HAP-1 (cell line): ENCODE results near the gene MAN1C1.

Experiments used
- DNase-seq, 2 experiments: peaks; one replicate each; pipeline ENCODE4 v3.0.0-alpha.2; 2016 to 2020; ENCODE audit warnings: low spot score in 2 of 2
- H3K27me3 ChIP-seq: fragments of 250-450 bp; sonication (Bioruptor Pico); 2 replicates; pipeline ENCODE4 v1.5.1; 2020; ENCODE audit warnings: low read depth, mild to moderate bottlenecking, moderate library complexity
- H3K36me3 ChIP-seq: fragments of 250-450 bp; sonication (Bioruptor Pico); replicated peaks from 2 replicates; pipeline ENCODE4 v1.5.1; 2020; ENCODE audit warnings: mild to moderate bottlenecking
- H3K4me1 ChIP-seq: fragments of 250-450 bp; sonication (Bioruptor Pico); 2 replicates; pipeline ENCODE4 v1.5.1; 2020; ENCODE audit warnings: mild to moderate bottlenecking
- H3K4me3 ChIP-seq: fragments of 250-450 bp; sonication (Bioruptor Pico); 2 replicates; pipeline ENCODE4 v1.5.1; 2020; ENCODE audit warnings: mild to moderate bottlenecking, moderate library complexity
- H3K9me3 ChIP-seq: fragments of 250-450 bp; sonication (Bioruptor Pico); 2 replicates; pipeline ENCODE4 v1.5.1; 2020; ENCODE audit warnings: mild to moderate bottlenecking, moderate library complexity
- in situ Hi-C: fragments of 300-500 bp; cut with MboI; formaldehyde crosslinking; loops from 3 replicates; pipeline ENCODE4 v1.14.3; 2020; ENCODE audit warnings: low sequenced_read_pairs, inconsistent platforms, mixed read lengths

The MAN1C1 gene

DNA sequence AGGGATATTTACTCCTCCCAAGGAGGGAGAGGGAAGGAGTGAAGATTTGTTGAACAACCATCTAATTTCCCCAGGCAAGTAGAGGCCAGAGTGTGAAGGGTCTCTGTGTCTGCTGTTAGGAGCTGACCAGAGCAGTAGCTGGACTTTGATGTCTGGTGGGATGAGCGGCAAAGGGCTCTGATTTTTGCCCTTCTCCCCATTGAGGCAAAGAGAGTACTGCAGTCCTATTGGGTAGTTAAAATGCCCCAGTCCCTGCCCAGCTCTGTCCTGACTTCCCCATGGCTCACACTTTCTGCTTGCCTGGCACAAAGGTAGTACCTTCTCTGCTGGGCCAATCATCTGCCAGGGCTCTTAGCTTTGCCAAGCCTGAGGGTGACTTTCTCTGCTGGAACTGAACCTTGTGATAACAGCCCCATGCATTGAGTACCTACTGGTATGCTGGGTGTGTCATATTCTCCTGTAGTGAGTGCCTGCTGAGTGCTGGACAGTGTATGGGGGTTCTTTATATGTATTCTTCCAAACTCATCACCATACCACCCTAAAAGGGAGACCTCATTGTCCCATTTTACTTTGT lies 119.5 kb downstream of the MAN1C1 start:
- H3K4me3 ChIP-seq = no peak overlapping the region
- H3K27me3 ChIP-seq = no peaks in the 10 kb centered on the region
- H3K36me3 ChIP-seq = no peaks in the 10 kb centered on the region
- in situ Hi-C loops = no loop called here
- no peak for DNase-seq
- no peaks in the 10 kb centered on the region for H3K4me1 ChIP-seq
- no peaks in the 10 kb centered on the region for H3K9me3 ChIP-seq

DNA sequence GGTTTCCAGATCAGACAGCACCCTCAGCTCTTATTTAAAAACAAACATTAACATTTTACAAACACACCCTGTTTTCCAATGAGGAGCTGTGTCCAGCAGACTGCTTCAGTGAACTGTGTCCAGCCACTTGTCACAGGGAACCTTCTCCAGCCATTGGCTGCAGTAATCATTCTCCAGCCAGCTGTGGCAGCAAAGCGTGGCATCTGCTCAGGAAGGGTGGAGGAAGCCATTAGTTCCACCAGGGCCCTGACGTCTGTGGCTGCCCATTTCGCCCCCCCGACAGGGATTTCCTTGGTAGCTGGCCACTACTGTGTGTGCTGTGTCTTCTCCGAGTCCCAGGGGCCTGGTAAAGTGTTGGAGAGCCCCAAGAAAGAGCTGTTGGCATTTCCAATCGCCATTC lies 120.5 kb downstream of the MAN1C1 start:
- Histone ChIP-seq H3K4me1 (no peaks in the 10 kb centered on the region), H3K9me3 (no peaks in the 10 kb centered on the region), H3K27me3 (no peaks in the 10 kb centered on the region), H3K36me3 (no peaks in the 10 kb centered on the region), H3K4me3 (no peak overlapping the region)
- no peak for DNase-seq
- in situ Hi-C loops = no loop called here

DNA sequence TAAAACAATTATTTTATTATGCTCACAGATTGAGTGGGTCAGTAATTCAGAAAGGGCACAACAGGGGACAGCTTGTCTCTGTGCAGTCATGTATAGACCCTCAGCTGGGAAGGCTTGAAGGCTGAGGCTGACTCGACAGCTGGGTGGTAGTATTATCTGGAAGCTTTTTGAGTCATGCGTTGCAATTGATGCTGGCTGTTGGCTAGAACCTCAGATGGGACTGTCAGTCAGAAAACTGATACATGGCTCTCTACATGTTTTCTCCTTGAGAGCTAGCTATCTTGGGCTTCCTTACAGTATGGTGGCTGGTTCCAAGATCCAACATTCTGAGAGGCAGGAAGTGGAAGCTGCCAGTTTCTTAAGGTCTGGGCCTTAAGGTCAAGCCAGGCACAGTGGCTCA lies 121.9 kb downstream of the MAN1C1 start:
- Histone ChIP-seq H3K36me3 (no peaks in the 10 kb centered on the region), H3K9me3 (no peaks in the 10 kb centered on the region), H3K27me3 (no peaks in the 10 kb centered on the region), H3K4me3 (no peak overlapping the region), H3K4me1 (no peaks in the 10 kb centered on the region)
- DNase-seq = no peak
- in situ Hi-C loops = no loop called here

DNA sequence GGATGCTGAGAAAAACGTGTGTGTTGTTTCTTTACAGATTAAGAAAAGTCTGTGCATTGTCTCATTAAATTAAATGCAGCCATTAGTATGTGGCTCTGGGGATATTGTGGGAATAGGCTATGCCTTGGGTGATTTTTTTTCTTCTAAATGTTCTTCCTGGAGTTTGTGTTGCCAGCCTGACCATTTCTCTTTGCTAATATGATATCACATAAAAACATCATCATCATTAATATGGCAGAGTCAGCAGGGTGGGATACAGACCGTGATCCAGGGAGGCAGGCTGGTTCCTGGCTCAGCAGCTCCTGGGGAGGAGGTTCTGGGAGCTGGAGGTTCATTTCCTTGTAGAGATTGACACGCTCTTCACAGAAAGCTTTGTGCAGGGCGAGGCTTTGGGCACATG lies 122.8 kb downstream of the MAN1C1 start:
- Histone ChIP-seq H3K9me3 (no peaks in the 10 kb centered on the region), H3K4me1 (no peaks in the 10 kb centered on the region), H3K27me3 (no peaks in the 10 kb centered on the region), H3K36me3 (no peaks in the 10 kb centered on the region), H3K4me3 (no peak overlapping the region)
- in situ Hi-C loops = no loop called here
- no peak for DNase-seq

DNA sequence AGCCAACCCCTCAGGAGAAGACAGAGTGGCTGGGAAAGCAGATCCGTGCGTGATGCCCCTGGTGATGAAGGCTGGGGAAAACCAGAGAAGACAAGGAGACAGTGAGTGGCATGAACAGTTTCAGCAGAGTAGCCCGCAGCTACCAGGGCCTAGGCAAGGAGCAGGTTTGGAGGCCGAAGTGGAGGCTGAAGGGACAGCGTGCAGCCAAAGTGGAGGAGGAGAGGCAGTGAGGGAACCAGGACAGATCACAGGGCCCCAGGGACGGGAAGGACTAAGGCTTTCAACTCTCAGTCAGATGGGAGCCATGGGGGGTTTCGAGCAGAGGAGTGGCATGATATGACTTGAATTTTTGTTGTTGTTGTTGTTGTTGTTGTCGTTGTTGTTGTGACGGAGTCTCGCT lies 123.5 kb downstream of the MAN1C1 start:
- no peak for DNase-seq
- no peaks in the 10 kb centered on the region for H3K36me3 ChIP-seq
- in situ Hi-C loops = no loop called here
- no peaks in the 10 kb centered on the region for H3K27me3 ChIP-seq
- no peaks in the 10 kb centered on the region for H3K4me1 ChIP-seq
- no peak overlapping the region for H3K4me3 ChIP-seq
- no peaks in the 10 kb centered on the region for H3K9me3 ChIP-seq

DNA sequence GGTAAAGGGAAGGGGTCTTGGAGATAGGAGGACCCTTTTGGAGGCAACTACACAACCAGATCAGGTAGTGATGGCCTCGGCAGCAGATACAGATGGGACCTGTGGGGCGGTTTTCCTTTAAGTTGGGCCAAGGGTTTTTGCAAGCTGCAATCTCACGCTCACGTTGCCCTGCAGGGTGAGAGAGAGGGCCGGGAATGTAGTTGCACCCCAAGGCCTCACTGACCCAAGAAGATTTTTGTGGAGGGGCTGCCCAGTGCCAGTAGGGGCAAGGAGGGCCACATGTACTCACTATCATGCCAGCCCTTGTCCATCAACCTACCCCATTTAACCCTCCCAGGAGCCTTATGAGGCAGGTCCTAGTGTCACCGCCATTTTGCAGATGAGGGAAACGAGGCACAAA lies 125.7 kb downstream of the MAN1C1 start:
- Histone ChIP-seq H3K4me3 (no peak overlapping the region), H3K9me3 (no peaks in the 10 kb centered on the region), H3K27me3 (no peaks in the 10 kb centered on the region), H3K36me3 (no peaks in the 10 kb centered on the region), H3K4me1 (no peaks in the 10 kb centered on the region)
- in situ Hi-C loops = no loop called here
- DNase-seq = no peak

DNA sequence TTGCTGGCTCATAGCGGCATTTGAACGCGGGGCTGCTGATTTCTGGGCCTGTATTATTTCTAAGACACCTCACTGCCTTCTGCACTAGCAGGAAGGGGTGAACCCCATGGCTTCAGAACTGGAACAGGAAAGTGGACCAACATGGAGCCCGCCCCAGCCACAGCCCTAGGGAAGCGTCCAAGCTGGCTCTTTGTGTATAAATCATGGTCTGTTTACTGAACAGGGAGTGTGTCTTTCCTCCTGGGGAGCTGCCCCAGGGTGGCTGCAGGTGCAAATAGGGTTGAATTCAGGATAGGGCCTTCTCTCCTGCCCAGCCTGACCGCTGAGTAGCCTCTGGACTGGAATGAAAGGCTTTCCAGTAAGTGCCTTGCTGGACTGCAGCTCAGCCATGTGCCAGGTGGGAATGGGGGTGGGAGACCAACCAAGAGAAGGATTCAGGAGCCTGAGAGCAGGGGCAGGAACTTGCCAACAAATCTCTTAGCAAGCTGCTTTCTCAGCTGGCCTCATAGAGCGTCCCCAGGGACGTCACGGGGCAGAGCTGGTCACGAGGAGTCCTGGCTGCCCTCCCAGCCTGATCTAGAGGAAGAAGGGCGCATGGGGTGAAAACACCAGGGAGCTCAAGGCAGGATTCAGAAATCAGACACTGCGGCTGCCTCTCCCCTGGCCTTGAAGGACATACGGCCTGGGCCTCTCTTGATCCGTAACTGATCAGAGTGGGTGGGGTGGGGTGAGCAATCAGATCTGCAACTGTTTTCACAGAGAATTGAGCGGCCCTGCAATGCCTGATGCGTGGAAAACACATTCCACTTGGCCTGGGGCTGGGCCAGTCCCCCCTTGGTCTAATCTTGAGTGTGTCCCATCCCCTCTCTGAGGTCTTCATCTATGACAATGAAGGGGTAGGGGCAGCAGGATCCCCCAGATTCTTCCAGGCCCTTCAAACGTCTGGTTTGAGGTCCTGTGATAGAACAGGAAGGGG lies 126.9 kb downstream of the MAN1C1 start:
- no peaks in the 10 kb centered on the region for H3K4me1 ChIP-seq
- in situ Hi-C loops = no loop called here
- no peaks in the 10 kb centered on the region for H3K36me3 ChIP-seq
- no peak for DNase-seq
- no peak overlapping the region for H3K4me3 ChIP-seq
- H3K27me3 ChIP-seq = no peaks in the 10 kb centered on the region
- H3K9me3 ChIP-seq = no peaks in the 10 kb centered on the region

DNA sequence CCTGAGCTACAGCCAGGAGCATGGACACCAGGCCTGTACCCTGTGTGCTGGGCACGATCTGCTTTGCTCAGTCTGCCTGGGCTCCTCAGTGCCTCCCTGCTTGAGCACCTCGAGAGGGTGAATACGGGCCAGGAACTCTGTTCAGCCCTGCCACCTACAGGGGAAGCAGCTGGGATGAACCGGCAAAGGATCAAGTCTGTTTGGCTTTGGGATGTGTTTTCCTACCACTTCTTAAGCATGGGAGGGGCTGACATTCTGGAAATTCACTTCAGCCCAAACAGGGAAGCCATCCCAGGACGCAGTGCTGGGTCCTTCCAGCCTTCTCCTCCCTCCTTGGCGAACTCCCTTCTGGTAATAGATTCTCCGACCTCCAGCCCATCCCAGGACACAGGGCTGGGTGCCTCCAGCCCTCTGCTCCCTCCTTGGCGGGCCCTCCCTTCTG lies 127.6 kb downstream of the MAN1C1 start:
- no peak overlapping the region for H3K4me3 ChIP-seq
- H3K4me1 ChIP-seq = no peaks in the 10 kb centered on the region
- no peaks in the 10 kb centered on the region for H3K27me3 ChIP-seq
- H3K36me3 ChIP-seq = no peaks in the 10 kb centered on the region
- no peak for DNase-seq
- no peaks in the 10 kb centered on the region for H3K9me3 ChIP-seq
- in situ Hi-C loops = no loop called here

DNA sequence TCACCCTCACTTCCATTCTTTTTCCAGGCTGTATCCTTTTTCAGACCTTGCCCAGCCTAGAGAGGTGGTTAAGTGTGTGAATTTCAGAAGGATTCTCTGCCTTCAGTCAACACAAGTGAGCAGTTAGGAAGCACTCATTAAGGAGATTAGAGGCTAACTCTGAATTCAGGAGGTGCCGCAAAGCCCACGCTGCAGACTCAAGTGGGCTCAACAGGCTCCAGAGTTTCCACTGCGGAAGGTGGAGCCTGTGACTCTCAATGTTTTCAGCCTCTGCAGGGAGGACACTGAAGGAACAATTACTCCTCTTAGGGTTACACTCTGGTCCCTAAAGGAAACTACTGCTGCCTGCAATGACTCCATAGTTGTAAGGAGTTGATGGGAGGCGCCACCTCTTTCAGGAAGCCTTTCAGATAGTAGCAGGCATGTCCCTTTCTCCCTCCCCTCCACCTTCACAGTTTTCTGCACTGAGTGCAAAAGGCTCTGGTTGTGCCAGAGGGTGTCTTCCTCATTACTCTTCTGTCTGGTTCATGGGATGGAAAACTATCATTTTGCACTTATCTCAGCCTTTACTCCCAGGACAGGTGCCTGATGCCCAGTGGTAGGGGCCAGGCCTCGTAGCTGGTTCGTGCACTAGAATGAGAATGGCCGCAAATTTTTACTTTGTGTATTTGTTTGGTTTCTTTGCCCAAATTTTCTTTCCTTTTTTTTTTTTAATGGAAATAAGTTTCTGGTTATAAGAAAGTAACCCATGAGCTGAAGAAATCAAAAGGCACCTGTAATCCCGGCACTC lies 128.2 kb downstream of the MAN1C1 start:
- no peak for DNase-seq
- no peaks in the 10 kb centered on the region for H3K4me1 ChIP-seq
- H3K9me3 ChIP-seq = no peaks in the 10 kb centered on the region
- H3K36me3 ChIP-seq = no peaks in the 10 kb centered on the region
- H3K27me3 ChIP-seq = no peaks in the 10 kb centered on the region
- in situ Hi-C loops = no loop called here
- no peak overlapping the region for H3K4me3 ChIP-seq

DNA sequence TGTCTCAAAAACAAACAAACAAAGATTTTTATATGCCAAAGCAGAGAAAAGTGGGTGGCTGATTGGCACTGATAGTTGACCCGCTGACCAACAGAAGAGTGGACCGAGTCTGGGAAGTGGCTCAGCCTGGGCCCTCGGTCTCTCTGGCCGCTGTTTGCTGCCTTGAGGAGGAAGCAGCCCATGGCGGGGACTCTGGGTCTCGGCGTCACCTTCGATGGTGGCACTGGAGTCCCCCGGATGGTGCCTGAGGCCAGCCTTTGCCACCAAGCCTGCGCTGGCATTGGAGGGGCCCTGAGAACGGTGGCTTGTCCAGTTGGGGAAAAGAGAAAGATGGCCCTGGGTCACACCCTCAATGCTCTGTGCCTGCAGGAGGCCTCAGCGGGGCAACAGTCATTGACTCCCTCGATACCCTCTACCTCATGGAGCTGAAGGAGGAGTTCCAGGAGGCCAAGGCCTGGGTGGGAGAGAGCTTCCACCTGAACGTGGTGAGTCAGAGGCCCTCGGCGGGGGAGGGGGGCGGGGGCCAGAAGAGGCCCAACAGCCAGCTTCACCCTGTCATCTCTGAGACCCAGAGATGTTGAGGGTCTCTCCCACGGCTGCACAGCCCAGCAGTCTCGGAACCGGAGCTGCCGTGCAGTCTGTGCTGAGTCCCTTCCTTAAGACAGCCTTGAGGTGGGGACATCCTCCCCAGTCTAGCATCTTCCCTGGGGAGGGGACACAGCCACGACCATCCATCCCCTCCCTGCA lies 129.9 kb downstream of the MAN1C1 start:
- Histone ChIP-seq H3K4me3 (no peak overlapping the region), H3K4me1 (no peaks in the 10 kb centered on the region), H3K36me3 (no peaks in the 10 kb centered on the region), H3K9me3 (no peaks in the 10 kb centered on the region), H3K27me3 (no peaks in the 10 kb centered on the region)
- DNase-seq = no peak
- in situ Hi-C loops = no loop called here

DNA sequence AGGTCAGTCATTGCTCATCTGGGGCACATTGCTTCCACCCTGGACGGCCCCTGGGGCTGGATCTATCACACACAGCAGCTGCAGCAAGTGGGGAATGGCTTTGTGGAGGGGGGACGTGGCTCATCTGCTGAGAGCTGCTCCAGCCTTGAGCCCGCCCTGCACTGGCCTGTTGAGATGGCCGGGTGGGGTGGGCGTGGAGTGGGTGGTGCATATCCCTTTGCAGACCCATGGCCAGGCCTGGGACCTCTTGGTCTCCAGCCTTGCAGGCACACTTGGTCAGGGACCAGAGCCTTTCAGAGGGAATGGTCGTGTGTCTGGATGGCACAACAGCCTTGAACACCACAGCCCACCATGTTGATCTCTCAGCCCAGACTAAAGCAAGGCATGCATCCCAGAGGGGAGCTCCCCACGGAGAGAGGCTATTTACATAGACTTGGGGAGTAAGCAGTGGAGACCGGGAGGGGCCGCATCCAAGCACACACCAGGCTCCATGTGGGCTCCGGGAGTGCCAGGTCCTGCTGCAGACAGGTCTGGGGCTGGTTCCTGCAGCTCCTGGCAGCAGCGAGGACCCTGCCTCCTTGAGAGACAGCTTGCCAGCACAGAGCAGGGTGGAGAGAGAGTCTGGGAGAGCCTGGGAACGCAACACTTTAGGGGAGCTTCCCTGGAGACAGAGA lies 130.6 kb downstream of the MAN1C1 start:
- in situ Hi-C loops = no loop called here
- H3K27me3 ChIP-seq = no peaks in the 10 kb centered on the region
- no peak overlapping the region for H3K4me3 ChIP-seq
- DNase-seq = no peak
- no peaks in the 10 kb centered on the region for H3K36me3 ChIP-seq
- H3K4me1 ChIP-seq = no peaks in the 10 kb centered on the region
- no peaks in the 10 kb centered on the region for H3K9me3 ChIP-seq

DNA sequence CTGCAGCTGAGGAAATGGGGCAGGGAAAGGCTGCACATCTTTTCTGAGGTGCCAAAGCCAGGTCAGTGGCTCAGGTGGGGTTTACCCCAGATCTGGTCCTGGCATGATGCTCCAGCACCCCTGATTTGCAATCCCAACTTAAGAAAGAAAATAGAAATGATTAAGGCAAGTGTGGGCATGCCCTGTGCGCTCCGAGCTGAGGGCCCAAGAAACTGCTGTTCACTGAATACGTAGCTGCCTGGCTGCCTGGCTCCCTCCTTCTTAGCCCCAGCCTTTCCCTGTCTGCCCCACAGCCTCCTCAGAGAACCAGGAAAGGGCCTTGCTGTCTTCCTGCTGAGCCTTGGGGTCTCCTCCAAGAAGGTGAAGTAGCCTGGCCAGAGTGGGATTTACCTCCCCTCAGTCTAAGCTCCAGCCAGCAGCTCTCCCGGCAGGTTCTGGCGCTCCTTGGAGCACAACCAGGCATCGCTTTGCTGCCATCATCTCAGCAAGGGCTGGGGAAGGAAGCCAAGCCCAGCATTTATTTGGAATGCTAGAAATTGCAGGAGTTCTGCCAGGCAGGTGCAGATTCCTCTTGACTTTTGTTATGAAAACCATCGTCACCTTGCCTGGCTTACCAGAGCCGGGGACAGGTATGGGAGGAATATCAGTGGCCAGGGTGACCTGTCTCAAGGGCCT lies 132.1 kb downstream of the MAN1C1 start:
- DNase-seq = no peak
- H3K27me3 ChIP-seq = no peaks in the 10 kb centered on the region
- in situ Hi-C loops = no loop called here
- H3K9me3 ChIP-seq = no peaks in the 10 kb centered on the region
- H3K4me3 ChIP-seq = no peak overlapping the region
- no peaks in the 10 kb centered on the region for H3K4me1 ChIP-seq
- no peaks in the 10 kb centered on the region for H3K36me3 ChIP-seq
